Panc1 (cell line): Measurements from ENCODE around the gene SUGCT. TPM values are rescaled to one million over a fixed set of nuclear protein-coding genes. Genes with fewer than 3 reads are reported as not detected.

Source experiments
- ATAC-seq: fragments of 200-7000 bp; cut with Tn5 transposase; 2 replicates; pipeline ENCODE4 v1.9.1; 2020; ENCODE audit warnings: mild to moderate bottlenecking, moderate library complexity
- BruUV-seq: library from RNA; stranded (reverse); fragments of 400-500 nt; replicated peaks from 2 replicates; lab custom pipeline; 2021; lab: Mats Ljungman, UMichigan
- CTCF ChIA-PET: fragments of 300-600 bp; sonication (Branson Sonifier 250); formaldehyde crosslinking; loops from one replicate; lab custom pipeline; 2022; ENCODE audit warnings: antibody characterized with exemption; lab: Charles Lee
- POLR2A ChIA-PET: fragments of 300-600 bp; sonication (Branson Sonifier 250); formaldehyde crosslinking; loops from one replicate; lab custom pipeline; 2022; ENCODE audit warnings: antibody characterized with exemption; lab: Charles Lee
- DNase-seq: peaks from one replicate; pipeline ENCODE4 v3.0.0-alpha.2; 2010; ENCODE audit warnings: low read depth, low spot score
- H3K27ac ChIP-seq: 2 replicates; pipeline ENCODE4 v1.5.1; 2011; ENCODE audit warnings: mild to moderate bottlenecking, low read length, inconsistent platforms
- H3K27me3 ChIP-seq: fragments of 200-500 bp; sonication (Bioruptor generic); 2 replicates; pipeline ENCODE4 v1.6.0; 2014; ENCODE audit warnings: low read length, inconsistent platforms; ENCODE audit not compliant: control insufficient read depth, insufficient read depth
- H3K36me3 ChIP-seq: fragments of 200-500 bp; sonication (Bioruptor generic); 2 replicates; pipeline ENCODE4 v1.5.1; 2014; ENCODE audit warnings: inconsistent platforms, mild to moderate bottlenecking, low read length, moderate library complexity; ENCODE audit not compliant: control insufficient read depth, insufficient read depth
- H3K4me1 ChIP-seq: 2 replicates; pipeline ENCODE4 v1.5.1; 2011; ENCODE audit warnings: inconsistent platforms, mild to moderate bottlenecking, low read length, moderate library complexity; ENCODE audit not compliant: control insufficient read depth, insufficient read depth
- H3K4me3 ChIP-seq, 2 experiments: 2 replicates each; pipeline ENCODE4 v1.5.1; 2011 to 2012; ENCODE audit warnings: low read depth in 2 of 2, low read length in 2 of 2, mild to moderate bottlenecking in 2 of 2, inconsistent platforms in 1 of 2, moderate library complexity in 1 of 2
- H3K9me3 ChIP-seq: fragments of 200-500 bp; sonication (Bioruptor generic); 2 replicates; pipeline ENCODE4 v1.5.1; 2014; ENCODE audit warnings: low read depth, mild to moderate bottlenecking, inconsistent platforms, low read length, moderate library complexity; ENCODE audit not compliant: control insufficient read depth, insufficient read depth
- CTCF ChIP-seq: fragments of 450-650 bp; IDR thresholded peaks from 2 replicates; pipeline ENCODE4 v1.5.1; 2017; ENCODE audit warnings: mild to moderate bottlenecking
- POLR2AphosphoS5 ChIP-seq: IDR thresholded peaks from 2 replicates; pipeline ENCODE4 v1.6.1; 2012; ENCODE audit warnings: mild to moderate bottlenecking, low read depth, low read length, moderate library complexity
- REST ChIP-seq, 2 experiments: IDR thresholded peaks; 2 replicates each; pipeline ENCODE4 v1.6.1; 2011 to 2012; ENCODE audit warnings: low read depth in 2 of 2, control low read depth in 1 of 2, low read length in 1 of 2, mild to moderate bottlenecking in 1 of 2, moderate library complexity in 1 of 2; ENCODE audit not compliant: insufficient read depth in 1 of 2
- SIN3A ChIP-seq: IDR thresholded peaks from 2 replicates; pipeline ENCODE4 v1.6.1; 2012; ENCODE audit warnings: low read depth, mild to moderate bottlenecking, low read length, moderate library complexity, borderline replicate concordance; ENCODE audit not compliant: insufficient read depth
- TCF7L2 ChIP-seq: IDR thresholded peaks from 2 replicates; pipeline ENCODE4 v1.6.1; 2011; ENCODE audit warnings: mild to moderate bottlenecking, low read depth, low read length, inconsistent platforms
- in situ Hi-C: cut with HindIII; loops from 2 replicates; pipeline ENCODE4 v1.10.0; 2016; ENCODE audit warnings: low sequenced_read_pairs, low pct_unique_long_range_greater_than_20kb
- intact Hi-C: fragments of 100-400 bp; cut with micrococcal nuclease; formaldehyde crosslinking; loops from one replicate; pipeline ENCODE4 v1.10.0; 2022; ENCODE audit not compliant: unreplicated experiment
- total RNA-seq: library from RNA; stranded (reverse); gene quantifications from one replicate; pipeline ENCODE4 v1.2.1, GENCODE V29; 2021; ENCODE audit not compliant: unreplicated experiment

SUGCT gene
- total RNA-seq, 1 experiment from 2014 or later, result 3.1 TPM

- no peak overlapping the region for H3K27ac ChIP-seq
- no peak for TF ChIP-seq CTCF
- TF ChIP-seq REST (IDR thresholded peaks at IDR 0.05; ENCODE audit: insufficient read depth in 1 of 2, low read depth in 2 of 2, low read length in 1 of 2), result no peak
- no peak for TF ChIP-seq SIN3A
- TF ChIP-seq TCF7L2, result no peak
- no peak for TF ChIP-seq POLR2AphosphoS5
- ATAC-seq (no peak), DNase-seq (no peak)
- H3K27me3 ChIP-seq, result no peaks in the 10 kb centered on the region
- no peaks in the 10 kb centered on the region; the same call in 1 of the 2 replicates for H3K9me3 ChIP-seq
- no peaks in the 10 kb centered on the region for H3K36me3 ChIP-seq
- in situ Hi-C loops (no loop called here), intact Hi-C loops (no loop called here)
- no peak overlapping the region for H3K4me3 ChIP-seq
- POLR2A ChIA-PET, result no interaction called here
- no peaks in the 10 kb centered on the region for H3K4me1 ChIP-seq
- no TSS peak for BruUV-seq
- CTCF ChIA-PET, result no interaction called here
These were observed 738.4 kb downstream of the SUGCT start for GRCh38 chr7:40873248-40873647.

GRCh38 chr7:40874756-40875155 is 740.0 kb downstream of the SUGCT start:
- CTCF ChIA-PET, result no interaction called here
- Histone ChIP-seq H3K27me3 (no peaks in the 10 kb centered on the region), H3K4me3 (no peak overlapping the region), H3K36me3 (no peaks in the 10 kb centered on the region), H3K4me1 (no peaks in the 10 kb centered on the region), H3K27ac (no peak overlapping the region), H3K9me3 (no peaks in the 10 kb centered on the region)
- no peak for TF ChIP-seq SIN3A
- no peak for TF ChIP-seq CTCF
- no peak for TF ChIP-seq TCF7L2
- TF ChIP-seq POLR2AphosphoS5, result no peak
- TF ChIP-seq REST (IDR thresholded peaks at IDR 0.05; ENCODE audit: insufficient read depth in 1 of 2, low read depth in 2 of 2, low read length in 1 of 2), result no peak
- BruUV-seq, result no TSS peak
- POLR2A ChIA-PET, result no interaction called here
- intact Hi-C loops, result no loop called here
- in situ Hi-C loops, result no loop called here
- no peak for ATAC-seq
- no peak for DNase-seq
